ENCODE results near the gene CDK5R2.

Gene CDK5R2

GRCh38 chr2:218984239-218985020, 25.0 kb downstream of the CDK5R2 start:
- no peak for DNase-seq (ENCODE audit: low read depth, low spot score)
- ChIA-PET CTCF (interaction anchor here (1.2 to 12.7 kb wide), 3 partner anchors 8 to 106 kb away, joined by 3 to 227 read pairs (median 3); partner anchors contain the start of gene CRYBA2), POLR2A (no interaction called here)
- H3K4me3 ChIP-seq (ENCODE audit: low read depth, low read length) = no peak overlapping the region
- no peak for TF ChIP-seq CTCF (IDR thresholded peaks at IDR 0.05; ENCODE audit: insufficient read depth, low read length, missing control alignments)

- CTCF ChIA-PET = interaction anchor here (1.3 to 12.7 kb wide), 2 partner anchors 8 to 9 kb away, joined by 3 to 227 read pairs; partner anchors contain the start of gene CRYBA2
- DNase-seq (ENCODE audit: low read depth, low spot score) = no peak
- no peak within 1 kb of the TSS for H3K4me3 ChIP-seq (ENCODE audit: low read depth, low read length)
- POLR2A ChIA-PET = no interaction called here
- TF ChIP-seq CTCF (IDR thresholded peaks at IDR 0.05; ENCODE audit: insufficient read depth, low read length, missing control alignments) = no peak
These were observed 25.5 kb downstream of the CDK5R2 start, which contains the start of gene FEV for GRCh38 chr2:218985021-218985324. FEV (minus strand) TSS chr2:218985184; CDS start chr2:218985075, 109 bp downstream.

GRCh38 chr2:218985325-218986091, 26.0 kb downstream of the CDK5R2 start:
- CTCF ChIA-PET = interaction anchor here (1.3 to 12.7 kb wide), 2 partner anchors 8 to 9 kb away, joined by 3 to 227 read pairs; partner anchors contain the start of gene CRYBA2
- POLR2A ChIA-PET = no interaction called here
- H3K4me3 ChIP-seq (ENCODE audit: low read depth, low read length) = no peak overlapping the region
- DNase-seq (ENCODE audit: low read depth, low spot score) = no peak
- no peak for TF ChIP-seq CTCF (IDR thresholded peaks at IDR 0.05; ENCODE audit: insufficient read depth, low read length, missing control alignments)

GRCh38 chr2:218986148-218986761, 26.8 kb downstream of the CDK5R2 start:
- POLR2A ChIA-PET = no interaction called here
- no peak for TF ChIP-seq CTCF (IDR thresholded peaks at IDR 0.05; ENCODE audit: insufficient read depth, low read length, missing control alignments)

GRCh38 chr2:218988164-218988563, 28.7 kb downstream of the CDK5R2 start:
- H3K4me3 ChIP-seq (ENCODE audit: low read depth, low read length) = no peak overlapping the region
- CTCF ChIA-PET = interaction anchor here (0.8 to 12.6 kb wide), 4 partner anchors 9 to 70 kb away, joined by 3 to 227 read pairs (median 4); partner anchors contain the start of gene FEV
- no peak for TF ChIP-seq CTCF (IDR thresholded peaks at IDR 0.05; ENCODE audit: insufficient read depth, low read length, missing control alignments)
- no peak for DNase-seq (ENCODE audit: low read depth, low spot score)
- POLR2A ChIA-PET = no interaction called here

More at GRCh38 chr2:218986148-218986761, 26.8 kb downstream of the CDK5R2 start:
- DNase-seq (ENCODE audit: low read depth, low spot score) = no peak
- CTCF ChIA-PET = interaction anchor here (1.3 kb wide), 1 partner anchor 9 kb away, joined by 3 read pairs; no protein-coding TSS in a partner anchor
- H3K4me3 ChIP-seq (ENCODE audit: low read depth, low read length) = no peak overlapping the region
